Fibroblast of mammary gland (primary cell): ENCODE data around the gene CDHR2.

ENCODE experiments used
- DNase-seq: peaks from one replicate; pipeline ENCODE4 v3.0.0-alpha.2; 2010; ENCODE audit warnings: low read depth
- H3K4me3 ChIP-seq: 2 replicates; pipeline ENCODE4 v1.5.1; 2011; ENCODE audit warnings: low read depth, mild to moderate bottlenecking, low read length, moderate library complexity; ENCODE audit not compliant: control insufficient read depth
- TF ChIP-seq, protein P1 (sequence below): conservative IDR thresholded peaks from 2 replicates; pipeline ENCODE4 v1.5.1; 2011; ENCODE audit warnings: low read depth, low read length, inconsistent platforms; ENCODE audit not compliant: control insufficient read depth, insufficient read depth

Gene CDHR2

DNA sequence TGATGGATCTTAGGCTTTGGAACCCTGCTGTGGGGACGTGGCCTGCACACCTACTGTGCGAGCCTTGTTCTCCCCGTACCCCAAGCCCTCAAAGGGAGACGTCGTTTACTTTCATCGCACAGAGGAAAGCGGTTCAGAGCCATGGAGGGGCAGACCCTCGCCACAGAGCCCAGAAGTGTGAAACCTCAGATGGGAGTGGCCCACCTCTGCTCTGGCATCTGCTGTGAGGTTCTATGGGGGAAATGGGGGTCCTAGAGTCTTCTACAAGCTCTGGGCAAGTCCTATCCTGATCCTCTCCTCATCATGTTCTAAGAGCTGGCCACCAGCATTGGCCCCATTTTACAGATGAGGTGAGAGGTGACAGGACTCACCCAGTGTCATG is 8.2 kb upstream of the CDHR2 start:
- H3K4me3 ChIP-seq: no peak overlapping the region
- no peak for DNase-seq
- TF ChIP-seq, protein P1, sequence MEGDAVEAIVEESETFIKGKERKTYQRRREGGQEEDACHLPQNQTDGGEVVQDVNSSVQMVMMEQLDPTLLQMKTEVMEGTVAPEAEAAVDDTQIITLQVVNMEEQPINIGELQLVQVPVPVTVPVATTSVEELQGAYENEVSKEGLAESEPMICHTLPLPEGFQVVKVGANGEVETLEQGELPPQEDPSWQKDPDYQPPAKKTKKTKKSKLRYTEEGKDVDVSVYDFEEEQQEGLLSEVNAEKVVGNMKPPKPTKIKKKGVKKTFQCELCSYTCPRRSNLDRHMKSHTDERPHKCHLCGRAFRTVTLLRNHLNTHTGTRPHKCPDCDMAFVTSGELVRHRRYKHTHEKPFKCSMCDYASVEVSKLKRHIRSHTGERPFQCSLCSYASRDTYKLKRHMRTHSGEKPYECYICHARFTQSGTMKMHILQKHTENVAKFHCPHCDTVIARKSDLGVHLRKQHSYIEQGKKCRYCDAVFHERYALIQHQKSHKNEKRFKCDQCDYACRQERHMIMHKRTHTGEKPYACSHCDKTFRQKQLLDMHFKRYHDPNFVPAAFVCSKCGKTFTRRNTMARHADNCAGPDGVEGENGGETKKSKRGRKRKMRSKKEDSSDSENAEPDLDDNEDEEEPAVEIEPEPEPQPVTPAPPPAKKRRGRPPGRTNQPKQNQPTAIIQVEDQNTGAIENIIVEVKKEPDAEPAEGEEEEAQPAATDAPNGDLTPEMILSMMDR: no peak

DNA sequence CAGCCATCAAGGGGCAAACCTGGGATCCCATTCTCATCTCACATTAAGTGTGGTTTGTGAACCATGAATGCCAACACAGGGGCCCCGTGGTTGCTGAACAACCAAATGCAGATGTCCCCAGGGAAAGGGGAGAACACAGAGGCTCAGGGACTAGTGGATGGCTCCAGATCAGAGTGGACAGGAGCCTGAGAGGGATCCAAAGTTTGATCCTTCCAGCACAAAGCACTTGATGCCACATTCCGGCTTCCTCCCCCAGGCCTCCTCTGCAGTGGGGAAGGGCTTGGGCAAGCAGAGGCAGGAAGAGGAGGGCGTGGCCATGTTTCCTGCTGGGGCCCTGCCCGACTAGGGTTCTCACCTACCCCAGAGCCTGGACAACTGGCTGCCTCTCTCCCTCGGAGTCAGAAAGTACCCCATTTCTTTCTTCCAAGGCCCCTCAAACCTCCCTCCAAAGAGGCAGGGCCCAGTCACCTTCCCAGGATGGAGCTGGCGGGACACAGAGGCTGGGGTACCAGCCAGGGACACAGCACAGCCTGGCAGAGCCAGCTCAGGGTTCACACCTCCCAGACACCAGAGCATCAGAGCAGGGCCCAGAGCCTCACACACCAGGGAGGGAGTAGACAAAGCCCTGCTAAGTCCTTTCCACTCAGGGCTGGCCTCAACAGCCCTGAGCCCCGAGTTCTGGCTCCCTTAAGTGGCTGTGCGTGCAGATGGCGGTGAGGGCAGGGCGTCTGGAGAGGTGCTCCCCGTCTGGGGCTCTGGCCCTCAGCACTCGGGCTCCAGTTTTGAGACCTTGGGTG is 7.6 kb upstream of the CDHR2 start:
- TF ChIP-seq, protein P1: no peak
- no peak overlapping the region for H3K4me3 ChIP-seq
- DNase-seq: no peak

DNA sequence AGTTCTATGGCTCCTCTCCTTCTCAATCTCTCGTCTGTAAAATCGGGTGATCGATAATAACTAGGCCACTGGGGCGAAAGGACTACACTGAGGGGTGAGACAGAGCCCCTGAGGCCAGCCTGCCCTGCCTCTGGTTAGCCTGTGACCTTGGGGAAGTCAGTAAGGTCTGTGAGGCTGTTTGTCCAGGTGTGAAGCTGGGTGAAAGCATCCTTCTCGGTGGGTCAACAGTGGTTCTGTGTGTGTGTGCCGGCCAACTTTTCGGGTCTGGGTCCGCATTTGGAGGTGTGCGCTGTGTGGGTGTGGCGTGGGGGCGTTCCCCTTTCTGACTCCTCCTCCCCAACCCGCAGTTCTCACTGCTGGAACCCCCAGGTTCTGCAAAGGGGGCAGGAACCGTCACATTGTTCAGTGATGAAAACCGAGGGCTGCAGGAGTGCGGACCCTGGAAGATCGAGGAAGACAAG is 7.0 kb upstream of the CDHR2 start:
- H3K4me3 ChIP-seq: peak overlapping the region; percentile 51
- DNase-seq: no peak
- TF ChIP-seq, protein P1: no peak

DNA sequence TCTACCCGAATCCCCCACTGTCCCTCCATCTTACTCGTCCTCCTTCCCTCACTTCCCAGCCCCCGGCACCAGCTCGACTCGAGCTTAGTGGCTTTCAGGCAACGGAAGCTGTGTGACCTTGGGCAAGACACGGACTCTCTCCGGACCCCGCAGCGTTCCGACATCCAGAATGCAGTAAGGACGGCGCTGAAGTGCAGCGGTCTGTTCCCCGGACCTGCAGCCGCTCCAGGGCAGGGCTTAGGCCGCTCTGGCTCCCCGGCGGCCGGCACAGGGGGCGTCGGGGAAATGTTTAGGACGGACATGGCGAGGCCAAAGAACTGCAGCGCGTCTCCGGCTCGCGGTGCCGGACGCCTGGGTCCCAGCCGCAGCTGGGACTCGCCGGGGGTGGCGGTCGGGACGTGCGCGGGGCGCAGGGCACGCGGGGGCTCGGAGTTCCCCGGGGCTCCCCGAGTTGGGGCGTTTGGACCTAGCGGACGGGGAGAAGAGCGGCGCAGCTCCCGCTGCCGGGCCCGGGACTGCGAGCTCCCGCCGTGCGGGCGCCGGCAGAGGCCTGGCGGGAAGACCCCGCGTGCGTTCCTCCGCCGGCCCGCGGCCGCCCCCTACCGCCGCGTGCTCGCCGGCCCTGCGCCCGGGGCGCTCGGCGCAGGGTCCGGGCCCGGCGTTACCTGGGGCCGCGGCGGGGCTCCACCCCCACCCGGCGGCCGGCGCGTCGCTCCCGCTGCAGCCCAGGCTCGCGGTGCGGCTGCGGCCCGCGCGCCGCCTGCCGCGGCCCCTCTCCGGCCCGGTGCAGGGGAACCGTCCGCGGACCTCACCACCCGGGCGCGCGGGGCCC is 6.3 kb upstream of the CDHR2 start:
- peak overlapping the region; percentile 55 for H3K4me3 ChIP-seq
- DNase-seq: no peak
- TF ChIP-seq, protein P1: no peak

DNA sequence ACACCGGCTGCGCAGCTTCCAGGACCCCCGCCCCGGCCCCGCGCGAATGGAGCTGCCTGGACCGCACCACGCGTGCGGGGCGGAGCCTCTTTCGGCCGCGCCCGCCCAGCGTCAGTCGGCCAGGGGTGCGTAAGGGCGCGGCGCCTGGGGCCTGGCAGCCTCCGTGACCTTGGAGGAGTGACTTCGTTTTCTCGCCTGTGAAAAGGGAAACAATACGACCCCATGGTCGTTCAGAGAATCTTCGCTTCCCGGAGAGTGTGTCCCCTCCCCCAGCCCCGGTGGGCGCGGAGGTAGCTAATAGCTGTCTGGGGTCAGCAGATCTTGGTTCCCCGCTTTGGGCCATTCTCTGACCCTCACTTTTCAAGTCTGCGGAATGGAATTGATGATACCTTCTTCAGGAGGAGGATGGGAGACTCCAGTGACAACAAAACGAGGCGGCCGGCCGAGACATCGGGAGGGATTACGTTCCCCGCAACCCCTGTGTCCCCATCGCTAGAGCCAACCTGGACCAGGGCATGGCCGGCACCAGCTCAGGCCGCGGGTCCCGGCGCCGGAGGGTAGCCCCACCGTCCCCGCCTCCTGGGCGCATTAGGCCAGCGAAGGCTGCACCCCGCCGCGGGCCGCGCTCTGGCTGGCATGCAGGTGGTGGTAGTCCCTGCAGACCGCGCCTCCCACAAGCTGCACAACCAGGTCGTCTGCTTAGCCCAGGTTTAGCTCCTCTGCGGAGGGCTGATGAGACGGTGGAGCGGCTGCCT is 5.5 kb upstream of the CDHR2 start:
- no peak for DNase-seq
- TF ChIP-seq, protein P1: no peak
- H3K4me3 ChIP-seq: peak overlapping the region; percentile 55

DNA sequence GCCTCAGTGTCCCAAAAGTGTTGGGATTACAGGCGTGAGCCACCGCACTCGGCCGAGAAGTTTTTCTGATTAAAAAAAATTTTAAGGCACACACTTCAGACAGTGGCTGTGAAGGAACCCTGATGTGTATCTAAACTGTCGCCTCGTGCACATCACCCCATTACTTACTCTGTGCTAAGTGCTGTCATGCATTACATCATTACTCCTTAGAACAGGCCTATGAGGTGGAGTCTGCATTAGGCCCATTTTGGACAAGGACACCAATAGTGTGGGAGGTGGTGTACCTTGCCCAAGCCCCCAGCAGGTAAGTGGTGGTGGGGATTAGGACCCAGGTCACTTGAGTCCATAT is 3.8 kb upstream of the CDHR2 start:
- TF ChIP-seq, protein P1: no peak
- DNase-seq: no peak
- no peak overlapping the region for H3K4me3 ChIP-seq
